OCI-LY7 (cell line): ENCODE data around the gene ESPNL. TPM values are rescaled to one million over a fixed set of nuclear protein-coding genes. Genes with fewer than 3 reads are reported as not detected.

Experiments
- BruUV-seq: library from RNA; stranded (reverse); fragments of 400-500 nt; replicated peaks from 2 replicates; lab custom pipeline; 2021; lab: Mats Ljungman, UMichigan
- CTCF ChIA-PET: fragments of 300-600 bp; sonication (Branson Sonifier 250); formaldehyde crosslinking; loops from one replicate; lab custom pipeline; 2022; ENCODE audit warnings: antibody characterized with exemption; ENCODE audit not compliant: unreplicated experiment; lab: Charles Lee
- POLR2A ChIA-PET: fragments of 300-600 bp; sonication (Branson Sonifier 250); formaldehyde crosslinking; loops from one replicate; lab custom pipeline; 2022; ENCODE audit warnings: antibody characterized with exemption; lab: Charles Lee
- DNase-seq: peaks from one replicate; pipeline ENCODE4 v3.0.0-alpha.2; 2015; ENCODE audit warnings: low spot score
- H2AFZ ChIP-seq: fragments of 200-600 bp; sonication (generic), shearing (Covaris generic); 2 replicates; pipeline ENCODE4 v1.6.1; 2014; ENCODE audit warnings: mild to moderate bottlenecking, antibody characterized with exemption, low read length, moderate library complexity
- H3K27ac ChIP-seq: fragments of 200-600 bp; sonication (generic); 2 replicates; pipeline ENCODE4 v1.5.1; 2014; ENCODE audit warnings: mixed run types, low read depth, mild to moderate bottlenecking, moderate library complexity, low read length, inconsistent platforms; ENCODE audit not compliant: poor library complexity, severe bottlenecking
- H3K36me3 ChIP-seq: fragments of 200-600 bp; sonication (generic); 2 replicates; pipeline ENCODE4 v1.6.1; 2014; ENCODE audit warnings: mild to moderate bottlenecking, antibody characterized with exemption, low read length, moderate library complexity, mixed read lengths; ENCODE audit not compliant: insufficient read depth
- H3K4me1 ChIP-seq: fragments of 200-600 bp; sonication (generic); 2 replicates; pipeline ENCODE4 v1.5.1; 2014; ENCODE audit warnings: mild to moderate bottlenecking, low read length; ENCODE audit not compliant: insufficient read depth, poor library complexity, severe bottlenecking
- H3K4me2 ChIP-seq: fragments of 200-600 bp; sonication (generic); 2 replicates; pipeline ENCODE4 v1.6.1; 2014; ENCODE audit warnings: mild to moderate bottlenecking, low read length
- H3K4me3 ChIP-seq: fragments of 200-600 bp; sonication (generic); 2 replicates; pipeline ENCODE4 v1.5.1; 2014; ENCODE audit warnings: mild to moderate bottlenecking, low read depth, low read length; ENCODE audit not compliant: poor library complexity, severe bottlenecking
- H3K79me2 ChIP-seq: fragments of 200-600 bp; sonication (generic); 2 replicates; pipeline ENCODE4 v1.6.1; 2016; ENCODE audit warnings: low read depth, mild to moderate bottlenecking, low read length, moderate library complexity, mixed read lengths; ENCODE audit not compliant: insufficient read depth
- H3K9me2 ChIP-seq: fragments of 200-600 bp; sonication (generic); 2 replicates; pipeline ENCODE4 v1.6.1; 2016; ENCODE audit warnings: mild to moderate bottlenecking, low read length, mixed read lengths; ENCODE audit not compliant: insufficient read depth
- H3K9me3 ChIP-seq: fragments of 200-600 bp; sonication (generic); 2 replicates; pipeline ENCODE4 v1.6.1; 2014; ENCODE audit warnings: mild to moderate bottlenecking, mixed run types, low read length, mixed read lengths
- H4K20me1 ChIP-seq: fragments of 200-600 bp; sonication (generic); 2 replicates; pipeline ENCODE4 v1.6.1; 2014; ENCODE audit warnings: mild to moderate bottlenecking, antibody characterized with exemption, low read length, moderate library complexity, mixed read lengths; ENCODE audit not compliant: insufficient read depth
- CTCF ChIP-seq: fragments of 200-600 bp; sonication (generic); conservative IDR thresholded peaks from 2 replicates; pipeline ENCODE4 v1.5.1; 2014; ENCODE audit warnings: mild to moderate bottlenecking, antibody characterized with exemption, low read length, moderate library complexity, mixed read lengths
- EZH2phosphoT487 ChIP-seq: fragments of 200-600 bp; sonication (generic); IDR thresholded peaks from 2 replicates; pipeline ENCODE4 v1.6.1; 2018; ENCODE audit warnings: low read depth, borderline replicate concordance, mild to moderate bottlenecking, mixed run types, antibody characterized with exemption, low read length, moderate library complexity, mixed read lengths
- intact Hi-C: fragments of 100-400 bp; cut with micrococcal nuclease; formaldehyde crosslinking; loops from one replicate; pipeline ENCODE4 v1.10.0; 2022; ENCODE audit not compliant: unreplicated experiment
- total RNA-seq, 2 experiments: library from RNA; depleted of rRNA in 1 of 2; stranded (reverse); fragments of >200 nt in 1 of 2; shearing (Covaris generic) in 1 of 2; gene quantifications; 2 replicates each; pipeline ENCODE4 v1.2.3, GENCODE V29; 2014 to 2022

Gene ESPNL
- total RNA-seq, 2 experiments from 2014 or later = 5.0 to 7.7 TPM

- no peak overlapping the region for H2AFZ ChIP-seq
- no peaks in the 10 kb centered on the region for H4K20me1 ChIP-seq
- intact Hi-C loops = no loop called here
- DNase-seq = no peak
- no peak for TF ChIP-seq CTCF
- no peak for TF ChIP-seq EZH2phosphoT487
- no peak overlapping the region for H3K4me3 ChIP-seq
- no TSS peak for BruUV-seq
- H3K4me1 ChIP-seq = no peaks in the 10 kb centered on the region
- H3K27ac ChIP-seq = no peak overlapping the region
- ChIA-PET CTCF (no interaction called here), POLR2A (no interaction called here)
- peaks cover 8% of the 10 kb centered on the region; the same call in 1 of the 2 replicates for H3K9me3 ChIP-seq
- no peaks in the 10 kb centered on the region for H3K79me2 ChIP-seq
- H3K4me2 ChIP-seq = no peak overlapping the region
- H3K36me3 ChIP-seq = no peaks in the 10 kb centered on the region
- H3K9me2 ChIP-seq = no peaks in the 10 kb centered on the region
These were observed 30.8 kb downstream of the ESPNL start for GRCh38 chr2:238130696-238131628.

- Histone ChIP-seq H3K9me3 (no peaks in the 10 kb centered on the region), H3K79me2 (no peaks in the 10 kb centered on the region), H3K27ac (no peak overlapping the region), H3K4me3 (no peak overlapping the region), H3K9me2 (no peaks in the 10 kb centered on the region), H3K4me2 (no peak overlapping the region), H4K20me1 (no peaks in the 10 kb centered on the region), H3K4me1 (no peaks in the 10 kb centered on the region), H2AFZ (no peak overlapping the region), H3K36me3 (no peaks in the 10 kb centered on the region)
- intact Hi-C loops = no loop called here
- CTCF ChIA-PET = no interaction called here
- BruUV-seq = no TSS peak
- DNase-seq = no peak
- TF ChIP-seq CTCF (no peak), EZH2phosphoT487 (no peak)
- POLR2A ChIA-PET = no interaction called here
These were observed 31.8 kb downstream of the ESPNL start for GRCh38 chr2:238131761-238132462.
